HG02610 (cell line): ENCODE results near the gene WIZ.

Experiments used
- ATAC-seq: cut with Tn5 transposase; IDR thresholded peaks from one replicate; pipeline ENCODE4 v1.9.1; 2021; ENCODE audit warnings: mild to moderate bottlenecking, moderate library complexity; ENCODE audit not compliant: unreplicated experiment

Gene WIZ

GRCh38 chr19:15430526-15431120 is 19.1 kb downstream of the WIZ start:
- ATAC-seq: no peak

- no peak for ATAC-seq
Measured at GRCh38 chr19:15429825-15430467, 19.8 kb downstream of the WIZ start.

- ATAC-seq: no peak
Measured at GRCh38 chr19:15428956-15429824, 20.6 kb downstream of the WIZ start.

- ATAC-seq: no peak
Measured at GRCh38 chr19:15427991-15428471, 21.7 kb downstream of the WIZ start.

- ATAC-seq: no peak
Measured at GRCh38 chr19:15427350-15427700, 22.4 kb downstream of the WIZ start.

GRCh38 chr19:15426485-15427349 is 23.0 kb downstream of the WIZ start:
- ATAC-seq: no peak

- ATAC-seq: no peak
Measured at GRCh38 chr19:15425321-15425950, 24.3 kb downstream of the WIZ start.

- no peak for ATAC-seq
Measured at GRCh38 chr19:15424692-15425272, 25.0 kb downstream of the WIZ start.

- no peak for ATAC-seq
Measured at GRCh38 chr19:15424121-15424520, 25.6 kb downstream of the WIZ start.

- no peak for ATAC-seq
Measured at GRCh38 chr19:15423130-15423529, 26.6 kb downstream of the WIZ start.

- ATAC-seq: no peak
Measured at GRCh38 chr19:15422296-15423075, 27.3 kb downstream of the WIZ start.

- no peak for ATAC-seq
Measured at GRCh38 chr19:15421721-15422260, 28.0 kb downstream of the WIZ start.

- no peak for ATAC-seq
Measured at GRCh38 chr19:15421136-15421695, 28.5 kb downstream of the WIZ start.

GRCh38 chr19:15419413-15420025 is 30.2 kb downstream of the WIZ start:
- no peak for ATAC-seq

GRCh38 chr19:15418579-15419412 is 31.0 kb downstream of the WIZ start, which contains the start of gene AKAP8L:
AKAP8L (minus strand) TSS chr19:15418988; CDS start chr19:15418923, 65 bp downstream.
- ATAC-seq: peak; percentile 96

GRCh38 chr19:15418231-15418578 is 31.6 kb downstream of the WIZ start:
- ATAC-seq: no peak

GRCh38 chr19:15417699-15418098 is 32.1 kb downstream of the WIZ start:
- no peak for ATAC-seq
